HepG2 (cell line): ENCODE results near the gene SGK1. TPM values are rescaled to one million over a fixed set of nuclear protein-coding genes. Genes with fewer than 3 reads are reported as not detected.

Source experiments
- ATAC-seq: fragments of 200-7000 bp; cut with Tn5 transposase; 3 replicates; pipeline ENCODE4 v1.9.1; 2020; ENCODE audit warnings: mild to moderate bottlenecking, moderate library complexity
- BruUV-seq: library from RNA; stranded (reverse); fragments of 400-500 nt; replicated peaks from 2 replicates; lab custom pipeline; 2021; lab: Mats Ljungman, UMichigan
- CTCF ChIA-PET: fragments of 300-600 bp; formaldehyde crosslinking; extraction: SDS; loops from one replicate; lab custom pipeline; 2021; ENCODE audit warnings: low total read pairs, inconsistent platforms, low intra/inter-chr PET ratio; lab: Yijun Ruan, JAX
- POLR2A ChIA-PET: fragments of 350-600 bp; sonication (Branson Sonifier 250); formaldehyde crosslinking; loops from one replicate; lab custom pipeline; 2020; ENCODE audit warnings: antibody characterized with exemption, inconsistent platforms; lab: Yijun Ruan, JAX
- DNase-seq: peaks from one replicate; pipeline ENCODE4 v3.0.0-alpha.2; 2015; ENCODE audit warnings: low spot score
- FAIRE-seq: peaks from 3 replicates; lab custom pipeline; 2011; peaks lifted over from hg19 to GRCh38; lab: Jason Lieb, UNC
- H2AFZ ChIP-seq: one replicate; pipeline ENCODE4 v1.6.1; 2011; ENCODE audit warnings: low read length, inconsistent platforms
- H3K27ac ChIP-seq: fragments of 300-600 bp; 3 replicates; pipeline ENCODE4 v1.8.0; 2011; ENCODE audit warnings: mixed run types, mild to moderate bottlenecking, mixed read lengths, low read length, inconsistent platforms; ENCODE audit not compliant: insufficient read depth; ENCODE audit errors: extremely low read length
- H3K27me3 ChIP-seq, 2 experiments: fragments of 200-600 bp in 1 of 2; 2 replicates in 1 of 2; 3 replicates in 1 of 2; pipeline versions ENCODE4 v1.6.0 to v1.8.0; 2011; ENCODE audit warnings: low read length in 2 of 2, mild to moderate bottlenecking in 2 of 2, moderate library complexity in 2 of 2, inconsistent platforms in 1 of 2; ENCODE audit not compliant: insufficient read depth in 2 of 2, control insufficient read depth in 1 of 2
- H3K36me3 ChIP-seq, 2 experiments: fragments of 200-600 bp in 1 of 2; replicated peaks in 1 of 2; 2 replicates in 1 of 2; 3 replicates in 1 of 2; pipeline versions ENCODE4 v1.5.1 to v1.8.0; 2011; ENCODE audit warnings: low read length in 2 of 2, inconsistent platforms in 1 of 2; ENCODE audit not compliant: insufficient read depth in 2 of 2, control insufficient read depth in 1 of 2
- H3K4me1 ChIP-seq: 2 replicates; pipeline ENCODE4 v1.5.1; 2012; ENCODE audit warnings: low read length, inconsistent platforms; ENCODE audit not compliant: insufficient read depth
- H3K4me2 ChIP-seq: 2 replicates; pipeline ENCODE4 v1.6.0; 2011; ENCODE audit warnings: low read depth, low read length, inconsistent platforms
- H3K4me3 ChIP-seq, 3 experiments: fragments of 200-600 bp in 1 of 3; sonication (generic), shearing (Covaris generic) in 1 of 3; replicated peaks in 1 of 3; 2 replicates each; pipeline ENCODE4 v1.5.1; 2011 to 2016; ENCODE audit warnings: low read length in 3 of 3, inconsistent platforms in 2 of 3, low read depth in 2 of 3, mild to moderate bottlenecking in 2 of 3, control low read depth in 1 of 3, mixed read lengths in 1 of 3; ENCODE audit not compliant: insufficient read depth in 1 of 3
- H3K79me2 ChIP-seq: one replicate; pipeline ENCODE4 v1.6.1; 2011; ENCODE audit warnings: low read length, inconsistent platforms; ENCODE audit not compliant: insufficient read depth
- H3K9ac ChIP-seq: 2 replicates; pipeline ENCODE4 v1.6.0; 2011; ENCODE audit warnings: mild to moderate bottlenecking, low read depth, low read length, inconsistent platforms; ENCODE audit not compliant: insufficient read depth
- H3K9me3 ChIP-seq: 2 replicates; pipeline ENCODE4 v1.5.1; 2012; ENCODE audit warnings: mild to moderate bottlenecking, low read length
- H4K20me1 ChIP-seq: 2 replicates; pipeline ENCODE4 v1.6.0; 2011; ENCODE audit warnings: inconsistent platforms, mild to moderate bottlenecking, low read length, moderate library complexity; ENCODE audit not compliant: insufficient read depth
- ARID5B ChIP-seq: IDR thresholded peaks from 2 replicates; pipeline ENCODE4 v1.4.0; 2020; ENCODE audit warnings: mild to moderate bottlenecking, missing genetic modification reagents
- ETV5 ChIP-seq: IDR thresholded peaks from 2 replicates; pipeline ENCODE4 v1.6.1; 2018; ENCODE audit warnings: missing biosample characterization, missing genetic modification reagents, inconsistent platforms, borderline replicate concordance
- KDM1A ChIP-seq: IDR thresholded peaks from 2 replicates; pipeline ENCODE4 v1.6.1; 2016; ENCODE audit warnings: missing compliant biosample characterization
- KLF16 ChIP-seq, 2 experiments: sonication (generic) in 1 of 2; formaldehyde crosslinking in 1 of 2; IDR thresholded peaks; 2 replicates each; pipeline versions ENCODE4 v1.6.1 to v1.8.0; 2016 to 2023; ENCODE audit warnings: missing genetic modification reagents in 2 of 2, missing compliant biosample characterization in 1 of 2
- NFATC3 ChIP-seq: sonication (generic); formaldehyde crosslinking; IDR thresholded peaks from 2 replicates; pipeline ENCODE4 v1.5.1; 2020; ENCODE audit warnings: mild to moderate bottlenecking, missing genetic modification reagents
- NFE2L2 ChIP-seq: fragments of 150-350 bp; IDR thresholded peaks from 2 replicates; pipeline ENCODE4 v1.6.1; 2014; ENCODE audit warnings: low read length
- PHF21A ChIP-seq: sonication (generic); formaldehyde crosslinking; IDR thresholded peaks from 2 replicates; pipeline ENCODE4 v1.5.0; 2020; ENCODE audit warnings: mild to moderate bottlenecking, missing genetic modification reagents
- RAD51 ChIP-seq: fragments of 450-650 bp; IDR thresholded peaks from 2 replicates; pipeline ENCODE4 v1.6.1; 2016; ENCODE audit warnings: borderline replicate concordance
- TFDP2 ChIP-seq: sonication (generic); formaldehyde crosslinking; IDR thresholded peaks from 2 replicates; pipeline ENCODE4 v1.4.0; 2020; ENCODE audit warnings: missing genetic modification reagents
- WGBS: methylation state at CpG from one replicate; pipeline ENCODE4 v1.1.6; 2017; ENCODE audit warnings: low lambda C conversion rate; 5-methylcytosine and 5-hydroxymethylcytosine counted together
- in situ Hi-C: cut with HindIII; loops from 2 replicates; pipeline ENCODE4 v1.10.0; 2017; ENCODE audit warnings: low pct_unique_long_range_greater_than_20kb; ENCODE audit not compliant: extremely low pct_ligation_motif_present
- intact Hi-C: fragments of 100-400 bp; cut with micrococcal nuclease; formaldehyde crosslinking; loops from one replicate; pipeline ENCODE4 v1.10.0; 2022; ENCODE audit not compliant: unreplicated experiment
- polyA plus RNA-seq, 8 experiments: library from polyadenylated mRNA; depleted of rRNA in 3 of 8; stranded (reverse) in 7 of 8; unstranded in 1 of 8; fragments of >200 nt; fragmentation: Illumina TruSeq in 4 of 8; extraction: Trizol in 4 of 8; gene quantifications; 2 replicates each; pipeline versions ENCODE4 v1.2.1 to v1.2.3, GENCODE V29; 2011 to 2016; ENCODE audit warnings: low read depth in 4 of 8, missing spikeins in 1 of 8, mixed read lengths in 1 of 8; ENCODE audit not compliant: insufficient read depth in 1 of 8
- total RNA-seq, 5 experiments: library from RNA; depleted of rRNA; stranded (reverse); fragments of >200 nt; fragmentation: Illumina TruSeq; extraction: Trizol; gene quantifications; 2 replicates each; pipeline ENCODE4 v1.2.3, GENCODE V29; 2016; ENCODE audit warnings: low read depth in 1 of 5

The SGK1 gene
- total and polyA plus RNA-seq, 2 of the 13 experiments (the other 11 are each of a cell fraction or from before 2014, with no cell fraction given): 56.1 to 56.2 TPM

DNA sequence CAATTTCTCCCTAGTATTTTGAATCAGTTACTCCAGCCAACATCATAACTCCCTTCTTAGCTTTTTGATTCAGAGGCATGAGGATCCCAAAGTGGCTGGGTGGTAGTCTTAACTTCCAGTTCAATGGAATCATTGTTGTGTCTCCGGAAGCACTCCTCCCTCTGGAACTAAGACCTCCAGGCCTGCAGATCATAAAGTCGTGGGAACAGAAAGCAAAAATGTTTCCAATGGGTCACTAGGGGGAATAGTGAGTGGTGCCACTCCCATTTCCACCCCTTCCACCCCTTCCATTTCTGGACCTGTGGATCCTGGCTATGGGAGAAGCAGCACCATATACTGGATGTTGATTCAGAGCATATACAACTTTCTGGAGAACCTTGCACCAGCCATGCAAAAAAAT is 130.8 kb downstream of the SGK1 start (continued):
- no peak for TF ChIP-seq NFE2L2
- TF ChIP-seq KDM1A (CRISPR knock-in tag): no peak
- no peak for TF ChIP-seq KLF16 (CRISPR knock-in tag; IDR thresholded peaks at IDR 0.05)
- 0 out of 2 replicates have a peak, but pooled peaks have one; percentile 22 for TF ChIP-seq ARID5B (CRISPR knock-in tag)
- TF ChIP-seq NFATC3 (CRISPR knock-in tag): no peak
- TF ChIP-seq PHF21A (CRISPR knock-in tag): no peak
- peak; percentile 45; the same call in 1 of the 2 replicates for TF ChIP-seq ETV5 (CRISPR knock-in tag)

GRCh38 chr6:134186355-134186754 is 131.6 kb downstream of the SGK1 start:
- Histone ChIP-seq H3K79me2 (no peaks in the 10 kb centered on the region), H3K27ac (no peak overlapping the region), H3K9me3 (no peaks in the 10 kb centered on the region), H4K20me1 (no peaks in the 10 kb centered on the region), H3K4me3 (no peak overlapping the region), H3K36me3 (no peaks in the 10 kb centered on the region), H3K4me2 (no peak overlapping the region), H2AFZ (no peak overlapping the region), H3K9ac (no peak overlapping the region), H3K27me3 (no peaks in the 10 kb centered on the region), H3K4me1 (peaks cover 73% of the 10 kb centered on the region)
- intact Hi-C loops (no loop called here), in situ Hi-C loops (no loop called here)
- no peak for DNase-seq
- no TSS peak for BruUV-seq
- peak; percentile 26; the same call in 1 of the 2 replicates for TF ChIP-seq RAD51
- TF ChIP-seq TFDP2 (CRISPR knock-in tag): no peak
- POLR2A ChIA-PET: no interaction called here
- CTCF ChIA-PET: no interaction called here
- no peak for ATAC-seq
- WGBS: 90% methylated on average over 2 of the region's 2 CpGs
- no peak for FAIRE-seq
